ENCODE data around the gene ADSL. TPM values are rescaled to one million over a fixed set of nuclear protein-coding genes. Genes with fewer than 3 reads are reported as not detected.

Gene ADSL
- total RNA-seq, 4 donors from 2014 or later, result 32.0 to 98.1 (median 77.8) TPM

- TF ChIP-seq POLR2A (IDR thresholded peaks at IDR 0.05), result no peak
- no peak for TF ChIP-seq CTCF (IDR thresholded peaks at IDR 0.05)
- no peak for DNase-seq
- Histone ChIP-seq H3K9me3 (no peaks in the 10 kb centered on the region), H3K27ac (peak overlapping the region in 2 of 4 donors; percentile 2 to 30), H3K27me3 (no peaks in the 10 kb centered on the region), H3K4me3 (no peak overlapping the region), H3K4me1 (peaks cover 0 to 18% (median 0%) of the 10 kb centered on the region in 3 donors), H3K36me3 (peaks cover 35 to 98% (median 36%) of the 10 kb centered on the region in 3 donors)
- intact Hi-C loops (cut with DNase I), result no loop called here
- 75 to 78% methylated on average over 8 to 9 of the region's 9 CpGs for WGBS, 2 donors
These were observed 80.5 kb downstream of the ADSL start for GRCh38 chr22:40426594-40427333.

DNA sequence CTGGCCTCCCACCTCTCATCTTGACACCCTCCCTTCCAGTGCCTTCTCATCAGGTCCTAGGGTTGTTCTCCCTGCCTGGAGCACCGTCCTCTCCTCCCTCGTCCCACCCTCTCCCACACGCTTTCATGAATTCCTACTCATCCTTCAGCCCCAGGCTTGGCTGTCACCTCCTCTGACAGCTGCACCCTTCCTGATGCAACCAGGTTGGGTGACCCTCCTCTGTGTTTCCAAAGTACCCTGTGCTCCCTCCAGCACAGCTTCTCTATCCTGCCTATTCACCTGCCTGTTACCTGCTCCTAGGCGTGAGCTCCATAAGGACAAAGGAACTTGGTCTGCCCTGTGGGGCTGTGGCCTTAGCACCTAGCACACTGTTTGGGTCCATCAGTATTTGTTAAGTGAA lies 82.5 kb downstream of the ADSL start:
- TF ChIP-seq CTCF (IDR thresholded peaks at IDR 0.05), result no peak
- no peak for TF ChIP-seq POLR2A (IDR thresholded peaks at IDR 0.05)
- no peaks in the 10 kb centered on the region for H3K27me3 ChIP-seq
- intact Hi-C loops (cut with DNase I), result no loop called here
- peaks cover 0 to 21% (median 0%) of the 10 kb centered on the region in 3 donors for H3K4me1 ChIP-seq
- H3K9me3 ChIP-seq, result no peaks in the 10 kb centered on the region
- no peak overlapping the region for H3K27ac ChIP-seq
- peaks cover 19 to 91% (median 25%) of the 10 kb centered on the region in 3 donors for H3K36me3 ChIP-seq
- WGBS, 2 donors, result 92 to 98% methylated on average over 4 of the region's 4 CpGs
- DNase-seq, result no peak
- no peak overlapping the region for H3K4me3 ChIP-seq

GRCh38 chr22:40429481-40429880 lies 83.2 kb downstream of the ADSL start:
- intact Hi-C loops (cut with DNase I), result no loop called here
- H3K27me3 ChIP-seq, result no peaks in the 10 kb centered on the region
- H3K9me3 ChIP-seq, result no peaks in the 10 kb centered on the region
- H3K4me3 ChIP-seq, result no peak overlapping the region
- TF ChIP-seq CTCF (IDR thresholded peaks at IDR 0.05), result no peak
- TF ChIP-seq POLR2A (IDR thresholded peaks at IDR 0.05), result no peak
- no peak overlapping the region for H3K27ac ChIP-seq
- DNase-seq, result no peak
- H3K36me3 ChIP-seq, result peaks cover 19 to 91% (median 22%) of the 10 kb centered on the region in 3 donors
- 80% methylated on average over 1 of the region's 4 CpGs; no CpG with 5 or more reads in 1 of the 2 donors for WGBS, 2 donors
- H3K4me1 ChIP-seq, result peaks cover 0 to 23% (median 0%) of the 10 kb centered on the region in 3 donors

DNA sequence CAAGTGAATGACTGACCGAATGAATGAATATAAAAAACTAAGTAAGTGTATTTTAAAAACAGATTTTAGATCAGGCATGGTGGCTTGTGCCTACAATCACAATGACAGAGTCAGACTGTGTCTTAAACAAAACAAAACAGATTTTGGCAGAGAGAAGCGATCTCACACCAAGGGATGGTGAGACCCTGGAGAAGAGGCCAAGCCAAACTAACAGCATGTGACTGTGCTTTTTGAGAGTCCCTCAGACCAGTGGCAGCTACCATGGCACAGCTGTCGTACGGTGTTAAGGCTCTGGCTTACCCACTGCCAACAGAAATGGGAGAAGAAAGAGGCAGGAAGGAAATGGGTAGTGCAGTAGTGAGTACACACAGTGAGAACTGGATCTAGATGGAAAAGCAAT lies 84.7 kb downstream of the ADSL start:
- Histone ChIP-seq H3K27ac (no peak overlapping the region), H3K4me1 (peaks cover 0 to 27% (median 0%) of the 10 kb centered on the region in 3 donors), H3K36me3 (peaks cover 12 to 85% (median 16%) of the 10 kb centered on the region in 3 donors), H3K27me3 (no peaks in the 10 kb centered on the region), H3K9me3 (no peaks in the 10 kb centered on the region), H3K4me3 (no peak overlapping the region)
- TF ChIP-seq POLR2A (IDR thresholded peaks at IDR 0.05), result no peak
- no peak for TF ChIP-seq CTCF (IDR thresholded peaks at IDR 0.05)
- 86 to 90% methylated on average over 4 of the region's 4 CpGs for WGBS, 2 donors
- intact Hi-C loops (cut with DNase I), result no loop called here
- DNase-seq, result no peak

GRCh38 chr22:40432157-40432556 lies 85.9 kb downstream of the ADSL start:
- Histone ChIP-seq H3K27ac (no peak overlapping the region), H3K4me1 (peaks cover 0 to 27% (median 11%) of the 10 kb centered on the region in 3 donors), H3K36me3 (peaks cover 9 to 73% (median 16%) of the 10 kb centered on the region in 3 donors), H3K27me3 (no peaks in the 10 kb centered on the region), H3K4me3 (no peak overlapping the region), H3K9me3 (no peaks in the 10 kb centered on the region)
- DNase-seq, result no peak
- TF ChIP-seq POLR2A (IDR thresholded peaks at IDR 0.05) (no peak), CTCF (IDR thresholded peaks at IDR 0.05) (no peak)
- intact Hi-C loops (cut with DNase I), result no loop called here
- 66 to 86% methylated on average over 4 to 5 of the region's 5 CpGs for WGBS, 2 donors
